ENCODE measurements around the gene TRAPPC3.

The TRAPPC3 gene

GRCh38 chr1:36154335-36154734 is 5.0 kb upstream of the TRAPPC3 start:
- DNase-seq (ENCODE audit: low read depth, low spot score): no peak

GRCh38 chr1:36153476-36153875 is 4.2 kb upstream of the TRAPPC3 start:
- DNase-seq (ENCODE audit: low read depth, low spot score): no peak

- no peak for DNase-seq (ENCODE audit: low read depth, low spot score)
Observed at GRCh38 chr1:36151845-36152203, 2.5 kb upstream of the TRAPPC3 start.

GRCh38 chr1:36151134-36151844 is 2.0 kb upstream of the TRAPPC3 start:
- no peak for DNase-seq (ENCODE audit: low read depth, low spot score)

- DNase-seq (ENCODE audit: low read depth, low spot score): peak; percentile 91
Observed at GRCh38 chr1:36150296-36151133, 1.2 kb upstream of the TRAPPC3 start.

GRCh38 chr1:36149973-36150295 is 648 bp upstream of the TRAPPC3 start:
- DNase-seq (ENCODE audit: low read depth, low spot score): no peak

GRCh38 chr1:36148821-36149236 is 457 bp downstream of the TRAPPC3 start:
- DNase-seq (ENCODE audit: low read depth, low spot score): no peak

- no peak for DNase-seq (ENCODE audit: low read depth, low spot score)
Observed at GRCh38 chr1:36144413-36144812, 4.9 kb downstream of the TRAPPC3 start.

- no peak for DNase-seq (ENCODE audit: low read depth, low spot score)
Observed at GRCh38 chr1:36143424-36143823, 5.9 kb downstream of the TRAPPC3 start.

- no peak for DNase-seq (ENCODE audit: low read depth, low spot score)
Observed at GRCh38 chr1:36142121-36142520, 7.2 kb downstream of the TRAPPC3 start.

GRCh38 chr1:36139521-36139920 is 9.8 kb downstream of the TRAPPC3 start:
- DNase-seq (ENCODE audit: low read depth, low spot score): no peak

GRCh38 chr1:36137776-36138175 is 11.5 kb downstream of the TRAPPC3 start:
- DNase-seq (ENCODE audit: low read depth, low spot score): no peak

- no peak for DNase-seq (ENCODE audit: low read depth, low spot score)
Observed at GRCh38 chr1:36137226-36137625, 12.1 kb downstream of the TRAPPC3 start.

- DNase-seq (ENCODE audit: low read depth, low spot score): no peak
Observed at GRCh38 chr1:36136535-36136934, 12.8 kb downstream of the TRAPPC3 start.

- DNase-seq (ENCODE audit: low read depth, low spot score): no peak
Observed at GRCh38 chr1:36135796-36136195, 13.5 kb downstream of the TRAPPC3 start.

- DNase-seq (ENCODE audit: low read depth, low spot score): no peak
Observed at GRCh38 chr1:36135330-36135667, 14.0 kb downstream of the TRAPPC3 start.

GRCh38 chr1:36134505-36135329 is 14.6 kb downstream of the TRAPPC3 start:
- DNase-seq (ENCODE audit: low read depth, low spot score): no peak

GRCh38 chr1:36134031-36134430 is 15.3 kb downstream of the TRAPPC3 start:
- no peak for DNase-seq (ENCODE audit: low read depth, low spot score)

GRCh38 chr1:36133484-36133883 is 15.8 kb downstream of the TRAPPC3 start:
- DNase-seq (ENCODE audit: low read depth, low spot score): no peak

GRCh38 chr1:36132029-36132428 is 17.3 kb downstream of the TRAPPC3 start:
- no peak for DNase-seq (ENCODE audit: low read depth, low spot score)

- no peak for DNase-seq (ENCODE audit: low read depth, low spot score)
Observed at GRCh38 chr1:36128905-36129206, 20.4 kb downstream of the TRAPPC3 start.

- DNase-seq (ENCODE audit: low read depth, low spot score): no peak
Observed at GRCh38 chr1:36128126-36128904, 21.0 kb downstream of the TRAPPC3 start.
